22Rv1 (cell line): ENCODE data around the gene ERCC2.

Experiments used
- ZFX ChIP-seq: fragments of 450-650 bp; IDR thresholded peaks from 2 replicates; pipeline ENCODE4 v1.6.1; 2017; ENCODE audit warnings: antibody characterized with exemption, borderline replicate concordance
- TF ChIP-seq, protein P1 (sequence below): fragments of 450-650 bp; IDR thresholded peaks from 2 replicates; pipeline ENCODE4 v1.5.1; 2017; ENCODE audit warnings: mild to moderate bottlenecking

DNA sequence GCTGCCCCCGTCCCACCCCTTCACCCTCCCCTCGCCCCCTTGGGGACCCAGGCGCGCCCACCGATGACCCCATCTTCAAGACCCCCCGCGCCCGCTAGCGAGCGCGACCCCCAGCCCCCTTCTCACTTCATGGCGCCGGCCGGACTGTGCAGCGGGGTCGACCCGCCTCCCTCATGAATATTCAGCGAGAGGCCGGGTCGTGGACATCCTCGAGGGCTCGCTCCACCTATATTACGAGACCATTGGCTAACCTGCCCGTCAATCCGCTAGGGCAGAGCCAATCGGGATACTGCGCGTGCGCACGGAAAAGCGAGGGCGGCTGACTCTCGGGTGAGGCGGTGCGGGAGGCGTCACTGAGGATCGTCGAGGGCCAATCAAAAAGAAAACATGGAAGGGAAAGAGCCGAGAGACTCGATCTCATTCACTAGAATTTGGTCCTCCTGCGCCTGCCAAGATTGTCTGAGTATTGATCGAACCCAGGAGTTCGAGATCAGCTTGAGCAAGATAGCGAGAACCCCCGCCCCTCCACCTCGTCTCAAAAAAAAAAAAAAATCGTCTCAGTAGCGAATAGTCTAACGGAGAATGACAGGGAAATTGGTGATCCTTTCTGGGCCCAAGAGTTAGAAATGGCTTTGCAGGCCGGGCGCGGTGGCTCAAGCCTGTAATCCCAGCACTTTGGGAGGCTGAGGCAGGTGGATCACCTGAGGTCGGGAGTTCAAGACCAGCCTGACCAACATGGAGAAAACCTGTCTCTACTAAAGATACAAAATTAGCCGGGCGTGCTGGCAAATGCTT lies at the start of gene ERCC2:
- TF ChIP-seq, protein P1, sequence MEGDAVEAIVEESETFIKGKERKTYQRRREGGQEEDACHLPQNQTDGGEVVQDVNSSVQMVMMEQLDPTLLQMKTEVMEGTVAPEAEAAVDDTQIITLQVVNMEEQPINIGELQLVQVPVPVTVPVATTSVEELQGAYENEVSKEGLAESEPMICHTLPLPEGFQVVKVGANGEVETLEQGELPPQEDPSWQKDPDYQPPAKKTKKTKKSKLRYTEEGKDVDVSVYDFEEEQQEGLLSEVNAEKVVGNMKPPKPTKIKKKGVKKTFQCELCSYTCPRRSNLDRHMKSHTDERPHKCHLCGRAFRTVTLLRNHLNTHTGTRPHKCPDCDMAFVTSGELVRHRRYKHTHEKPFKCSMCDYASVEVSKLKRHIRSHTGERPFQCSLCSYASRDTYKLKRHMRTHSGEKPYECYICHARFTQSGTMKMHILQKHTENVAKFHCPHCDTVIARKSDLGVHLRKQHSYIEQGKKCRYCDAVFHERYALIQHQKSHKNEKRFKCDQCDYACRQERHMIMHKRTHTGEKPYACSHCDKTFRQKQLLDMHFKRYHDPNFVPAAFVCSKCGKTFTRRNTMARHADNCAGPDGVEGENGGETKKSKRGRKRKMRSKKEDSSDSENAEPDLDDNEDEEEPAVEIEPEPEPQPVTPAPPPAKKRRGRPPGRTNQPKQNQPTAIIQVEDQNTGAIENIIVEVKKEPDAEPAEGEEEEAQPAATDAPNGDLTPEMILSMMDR: no peak
- TF ChIP-seq ZFX: no peak
